H9 (cell line): ENCODE data around the gene INPP5B. TPM values are rescaled to one million over a fixed set of nuclear protein-coding genes. Genes with fewer than 3 reads are reported as not detected.

ENCODE experiments used
- DNase-seq: peaks from one replicate; pipeline ENCODE4 v3.0.0-alpha.2; 2017
- H2AFZ ChIP-seq: one replicate; pipeline ENCODE4 v1.6.1; 2013; ENCODE audit warnings: mild to moderate bottlenecking, low read length, control low read depth, moderate library complexity
- H2AK5ac ChIP-seq: 2 replicates; pipeline ENCODE4 v1.6.1; 2013; ENCODE audit warnings: low read length, control low read depth, mixed read lengths; ENCODE audit not compliant: insufficient read length
- H2BK120ac ChIP-seq: one replicate; pipeline ENCODE4 v1.6.1; 2013; ENCODE audit warnings: low read depth, mild to moderate bottlenecking, low read length, control low read depth, inconsistent platforms; ENCODE audit not compliant: poor library complexity, severe bottlenecking
- H2BK12ac ChIP-seq: 2 replicates; pipeline ENCODE4 v1.6.1; 2013; ENCODE audit warnings: low read length, control low read depth, mixed read lengths, low read depth; ENCODE audit not compliant: insufficient read length
- H2BK15ac ChIP-seq: 2 replicates; pipeline ENCODE4 v1.6.1; 2013; ENCODE audit warnings: low read depth, low read length, control low read depth
- H2BK20ac ChIP-seq: one replicate; pipeline ENCODE4 v1.6.1; 2013; ENCODE audit warnings: low read depth, mild to moderate bottlenecking, low read length, control low read depth, inconsistent platforms; ENCODE audit not compliant: poor library complexity, severe bottlenecking
- H2BK5ac ChIP-seq: 2 replicates; pipeline ENCODE4 v1.6.1; 2013; ENCODE audit warnings: low read length, control low read depth, mixed read lengths; ENCODE audit not compliant: insufficient read length
- H3K14ac ChIP-seq: 2 replicates; pipeline ENCODE4 v1.6.1; 2013; ENCODE audit warnings: low read length, control low read depth; ENCODE audit not compliant: insufficient read depth
- H3K18ac ChIP-seq: 2 replicates; pipeline ENCODE4 v1.6.1; 2013; ENCODE audit warnings: low read depth, mild to moderate bottlenecking, mixed read lengths, low read length, control low read depth; ENCODE audit not compliant: insufficient read length
- H3K23ac ChIP-seq: 2 replicates; pipeline ENCODE4 v1.6.1; 2013; ENCODE audit warnings: low read length, control low read depth, mixed read lengths, low read depth; ENCODE audit not compliant: insufficient read length
- H3K23me2 ChIP-seq: 2 replicates; pipeline ENCODE4 v1.6.1; 2013; ENCODE audit warnings: low read depth, mild to moderate bottlenecking, mixed read lengths, low read length, control low read depth; ENCODE audit not compliant: insufficient read length, poor library complexity, severe bottlenecking
- H3K27ac ChIP-seq: 2 replicates; pipeline ENCODE4 v1.5.1; 2013; ENCODE audit warnings: low read length, control low read depth, mixed read lengths, low read depth; ENCODE audit not compliant: insufficient read length
- H3K27me3 ChIP-seq: 2 replicates; pipeline ENCODE4 v1.6.1; 2013; ENCODE audit warnings: low read length, control low read depth, inconsistent platforms; ENCODE audit not compliant: insufficient read depth
- H3K4ac ChIP-seq: 2 replicates; pipeline ENCODE4 v1.6.1; 2013; ENCODE audit warnings: low read depth, mild to moderate bottlenecking, control low read depth, inconsistent platforms, low read length, moderate library complexity
- H3K4me1 ChIP-seq: 2 replicates; pipeline ENCODE4 v1.6.1; 2013; ENCODE audit warnings: low read length, control low read depth, inconsistent platforms; ENCODE audit not compliant: insufficient read depth
- H3K4me2 ChIP-seq: 2 replicates; pipeline ENCODE4 v1.6.1; 2013; ENCODE audit warnings: low read length, control low read depth, mixed read lengths; ENCODE audit not compliant: insufficient read length, insufficient read depth
- H3K56ac ChIP-seq: 2 replicates; pipeline ENCODE4 v1.6.1; 2013; ENCODE audit warnings: low read depth, mild to moderate bottlenecking, mixed read lengths, low read length, control low read depth; ENCODE audit not compliant: insufficient read length
- H3K79me1 ChIP-seq: 2 replicates; pipeline ENCODE4 v1.6.1; 2013; ENCODE audit warnings: low read depth, mild to moderate bottlenecking, moderate library complexity, low read length, control low read depth, inconsistent platforms; ENCODE audit not compliant: insufficient read depth, poor library complexity, severe bottlenecking
- H3K79me2 ChIP-seq: 2 replicates; pipeline ENCODE4 v1.6.1; 2013; ENCODE audit warnings: low read length, control low read depth, inconsistent platforms; ENCODE audit not compliant: insufficient read depth
- H3K9ac ChIP-seq: 2 replicates; pipeline ENCODE4 v1.6.1; 2013; ENCODE audit warnings: low read length, control low read depth, mixed read lengths; ENCODE audit not compliant: insufficient read length; ENCODE audit errors: extremely low read depth
- H3K9me3 ChIP-seq: one replicate; pipeline ENCODE4 v1.6.1; 2013; ENCODE audit warnings: low read depth, low read length, inconsistent platforms; ENCODE audit not compliant: control insufficient read depth
- H3T11ph ChIP-seq: one replicate; pipeline ENCODE4 v1.6.1; 2013; ENCODE audit warnings: mild to moderate bottlenecking, low read length, control low read depth, inconsistent platforms
- H4K20me1 ChIP-seq: one replicate; pipeline ENCODE4 v1.6.1; 2013; ENCODE audit not compliant: control insufficient read depth, insufficient read length, insufficient read depth
- H4K5ac ChIP-seq: 2 replicates; pipeline ENCODE4 v1.6.1; 2013; ENCODE audit warnings: low read depth, mild to moderate bottlenecking, mixed read lengths, low read length, control low read depth; ENCODE audit not compliant: insufficient read length
- H4K8ac ChIP-seq: replicated peaks from 2 replicates; pipeline ENCODE4 v1.6.1; 2013; ENCODE audit warnings: low read length, control low read depth, mixed read lengths, low read depth; ENCODE audit not compliant: insufficient read length
- H4K91ac ChIP-seq: 2 replicates; pipeline ENCODE4 v1.6.1; 2013; ENCODE audit warnings: low read depth, mild to moderate bottlenecking, moderate library complexity, mixed read lengths, low read length, control low read depth; ENCODE audit not compliant: insufficient read length
- H3K27ac Mint-ChIP-seq, 3 experiments: 2 replicates in 2 of 3; 3 replicates in 1 of 3; pipeline ENCODE4 v1.8.0; 2020 to 2021; ENCODE audit warnings: mixed read lengths in 3 of 3, mild to moderate bottlenecking in 1 of 3, moderate library complexity in 1 of 3
- H3K27me3 Mint-ChIP-seq: 2 replicates; pipeline ENCODE4 v1.8.0; 2021; ENCODE audit warnings: low read depth, mild to moderate bottlenecking, moderate library complexity, mixed read lengths
- H3K36me3 Mint-ChIP-seq, 3 experiments: 2 replicates in 2 of 3; 3 replicates in 1 of 3; pipeline ENCODE4 v1.8.0; 2020 to 2021; ENCODE audit warnings: low read depth in 3 of 3, mixed read lengths in 3 of 3; ENCODE audit not compliant: insufficient read depth in 1 of 3
- H3K4me1 Mint-ChIP-seq, 2 experiments: 2 replicates each; pipeline ENCODE4 v1.8.0; 2020; ENCODE audit warnings: mixed read lengths in 2 of 2
- H3K4me3 Mint-ChIP-seq, 2 experiments: 2 replicates in 1 of 2; 3 replicates in 1 of 2; pipeline ENCODE4 v1.8.0; 2020 to 2021; ENCODE audit warnings: mild to moderate bottlenecking in 2 of 2, mixed read lengths in 2 of 2, moderate library complexity in 1 of 2
- H3K9me3 Mint-ChIP-seq, 2 experiments: 2 replicates in 1 of 2; 3 replicates in 1 of 2; pipeline ENCODE4 v1.8.0; 2020; ENCODE audit warnings: mild to moderate bottlenecking in 2 of 2, mixed read lengths in 2 of 2, moderate library complexity in 1 of 2
- WGBS: extraction: QIAGEN DNeasy Blood & Tissue Kit; methylation state at CpG from one replicate; pipeline ENCODE4 v1.1.7; 2013; ENCODE audit warnings: missing lambda C conversion rate, low lambda C conversion rate, mixed read lengths; ENCODE audit not compliant: insufficient read length; ENCODE audit errors: extremely low coverage; 5-methylcytosine and 5-hydroxymethylcytosine counted together
- total RNA-seq: library from RNA; stranded (reverse); gene quantifications from 2 replicates; pipeline ENCODE4 v1.2.1, GENCODE V29; 2021
- TF ChIP-seq, protein P1 (sequence below): fragments of 200-600 bp; sonication (generic); conservative IDR thresholded peaks from 3 replicates; pipeline ENCODE4 v1.8.0; 2021; ENCODE audit warnings: antibody characterized with exemption, mild to moderate bottlenecking

Gene INPP5B
- total RNA-seq, 1 experiment from 2014 or later, result 28.2 TPM

- TF ChIP-seq, protein P1, sequence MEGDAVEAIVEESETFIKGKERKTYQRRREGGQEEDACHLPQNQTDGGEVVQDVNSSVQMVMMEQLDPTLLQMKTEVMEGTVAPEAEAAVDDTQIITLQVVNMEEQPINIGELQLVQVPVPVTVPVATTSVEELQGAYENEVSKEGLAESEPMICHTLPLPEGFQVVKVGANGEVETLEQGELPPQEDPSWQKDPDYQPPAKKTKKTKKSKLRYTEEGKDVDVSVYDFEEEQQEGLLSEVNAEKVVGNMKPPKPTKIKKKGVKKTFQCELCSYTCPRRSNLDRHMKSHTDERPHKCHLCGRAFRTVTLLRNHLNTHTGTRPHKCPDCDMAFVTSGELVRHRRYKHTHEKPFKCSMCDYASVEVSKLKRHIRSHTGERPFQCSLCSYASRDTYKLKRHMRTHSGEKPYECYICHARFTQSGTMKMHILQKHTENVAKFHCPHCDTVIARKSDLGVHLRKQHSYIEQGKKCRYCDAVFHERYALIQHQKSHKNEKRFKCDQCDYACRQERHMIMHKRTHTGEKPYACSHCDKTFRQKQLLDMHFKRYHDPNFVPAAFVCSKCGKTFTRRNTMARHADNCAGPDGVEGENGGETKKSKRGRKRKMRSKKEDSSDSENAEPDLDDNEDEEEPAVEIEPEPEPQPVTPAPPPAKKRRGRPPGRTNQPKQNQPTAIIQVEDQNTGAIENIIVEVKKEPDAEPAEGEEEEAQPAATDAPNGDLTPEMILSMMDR, result no peak
- Histone ChIP-seq H3T11ph (no peak overlapping the region), H3K4ac (no peak overlapping the region), H3K9me3 (no peaks in the 10 kb centered on the region), H2BK20ac (no peak overlapping the region), H3K27ac (no peak overlapping the region), H2AFZ (no peak overlapping the region), H3K27me3 (no peaks in the 10 kb centered on the region), H4K20me1 (no peaks in the 10 kb centered on the region), H3K9ac (no peak overlapping the region), H4K91ac (no peak overlapping the region), H4K5ac (no peak overlapping the region), H3K79me2 (no peaks in the 10 kb centered on the region), H3K79me1 (no peaks in the 10 kb centered on the region), H3K56ac (no peak overlapping the region), H2AK5ac (no peak overlapping the region), H3K18ac (no peak overlapping the region), H2BK120ac (no peak overlapping the region), H3K4me1 (no peaks in the 10 kb centered on the region), H2BK12ac (no peak overlapping the region), H3K23ac (no peak overlapping the region), H3K4me2 (no peak overlapping the region), H4K8ac (no peak overlapping the region), H2BK15ac (no peak overlapping the region), H2BK5ac (no peak overlapping the region), H3K23me2 (no peaks in the 10 kb centered on the region), H3K14ac (no peak overlapping the region)
- DNase-seq, result no peak
- Mint-ChIP-seq H3K27me3 (no peaks in the 10 kb centered on the region), H3K9me3 (no peaks in the 10 kb centered on the region), H3K4me3 (no peak overlapping the region), H3K27ac (no peak overlapping the region), H3K36me3 (peaks cover 16 to 59% (median 33%) of the 10 kb centered on the region in 3 experiments; a peak in 6 of 7 replicates), H3K4me1 (peaks cover 0 to 6% of the 10 kb centered on the region in 2 experiments; a peak in 2 of 4 replicates)
- no CpG with 5 or more reads among the region's 2 CpGs for WGBS
Observed at GRCh38 chr1:37821481-37821880, 125.4 kb downstream of the INPP5B start.
